ENCODE measurements around the gene SPNS2.

- no peak for TF ChIP-seq CTCF (conservative IDR thresholded peaks at IDR 0.05; ENCODE audit: low read length)
- no peak for TF ChIP-seq EZH2phosphoT487 (IDR thresholded peaks at IDR 0.05; ENCODE audit: borderline replicate concordance)
These were observed 8.9 kb downstream of the SPNS2 start for GRCh38 chr17:4507361-4508111.
